ENCODE results near the gene RAB34.

Gene RAB34
- 3.4 to 5.9 reads per million in 2 donors for total RNA-seq

DNA sequence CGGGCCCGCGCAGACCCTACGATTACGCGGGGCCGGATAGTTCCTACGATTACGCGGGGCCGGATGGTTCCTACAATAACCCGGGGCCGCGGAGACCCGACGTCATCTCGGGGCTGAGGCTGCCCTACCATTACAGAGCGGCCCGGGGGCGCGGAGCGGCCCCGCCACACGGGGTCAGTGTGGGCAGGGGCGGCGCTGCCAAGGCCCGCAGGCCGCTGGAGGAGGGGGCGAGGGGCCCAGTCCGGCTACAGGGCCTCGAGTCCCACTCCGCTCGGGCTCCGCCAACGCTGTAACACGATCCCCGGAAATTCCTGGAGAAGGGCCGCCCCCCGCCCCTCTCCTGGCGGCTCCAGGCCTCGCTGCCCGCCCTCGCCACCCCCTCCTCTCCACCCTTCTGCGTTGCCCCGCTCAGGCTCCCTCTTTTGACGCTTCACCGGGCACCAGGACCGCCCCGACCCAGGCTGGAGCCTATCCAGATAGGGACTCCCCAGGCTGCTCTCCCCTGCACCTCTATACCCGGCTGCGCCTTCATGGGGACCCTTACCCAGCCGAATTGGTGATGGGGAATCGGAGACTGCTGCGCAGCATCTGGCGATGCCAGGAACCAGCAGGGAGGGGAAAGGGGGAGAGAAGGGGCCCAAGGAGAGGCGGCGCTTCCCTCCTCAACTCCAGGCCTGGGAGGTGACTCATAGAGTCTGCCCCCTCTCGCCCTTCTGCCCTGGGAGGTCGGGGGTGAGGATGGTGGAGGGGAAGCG, at the start of gene RAB34:
Gene RAB34 (minus strand): TSS at position 291 of the 755 bp plus-strand sequence. CDS start 602 bp downstream, outside the sequence.
- no peak for DNase-seq

DNA sequence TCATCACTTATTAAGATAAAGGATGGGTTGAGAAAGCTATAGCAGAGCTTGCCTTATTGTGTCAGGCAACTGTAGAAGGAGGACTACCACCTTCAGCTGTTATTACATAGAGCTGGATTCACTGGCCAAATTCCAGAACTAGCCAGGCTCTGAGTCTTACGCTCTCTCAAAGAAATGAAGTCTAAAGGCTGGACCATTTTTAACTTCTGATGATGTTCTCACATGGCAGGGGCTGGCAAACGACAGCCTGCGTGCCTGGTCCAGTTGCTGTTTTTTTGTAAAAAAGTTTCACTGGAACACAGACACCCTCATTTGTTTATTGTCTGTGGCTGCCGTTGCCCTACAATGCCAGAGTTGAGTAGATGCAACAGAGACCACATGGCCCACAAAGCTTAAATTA, 47.4 kb upstream of the RAB34 start:
- DNase-seq: no peak

DNA sequence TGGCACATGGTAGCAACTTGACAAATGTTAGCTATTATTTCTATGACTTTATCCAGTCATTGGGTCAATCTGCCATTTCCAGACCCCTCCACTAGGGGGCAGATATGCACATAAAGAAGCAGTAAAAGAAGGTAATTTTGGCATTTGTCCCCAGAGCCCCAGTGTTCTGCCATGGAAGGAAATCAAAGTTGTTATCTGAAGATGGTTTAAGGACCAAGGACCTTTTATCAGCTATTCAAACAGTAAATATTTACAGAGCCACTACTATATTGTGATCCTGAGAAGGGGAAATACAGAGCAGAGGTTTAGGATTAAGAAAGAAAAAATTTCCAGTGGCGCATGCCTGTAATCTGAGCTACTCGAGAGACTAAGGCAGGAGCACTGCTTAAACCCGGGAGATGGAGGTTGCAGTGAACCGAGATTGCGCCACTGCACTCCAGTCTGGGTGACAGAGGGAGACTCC, 46.2 kb upstream of the RAB34 start:
- DNase-seq: peak; percentile 70

DNA sequence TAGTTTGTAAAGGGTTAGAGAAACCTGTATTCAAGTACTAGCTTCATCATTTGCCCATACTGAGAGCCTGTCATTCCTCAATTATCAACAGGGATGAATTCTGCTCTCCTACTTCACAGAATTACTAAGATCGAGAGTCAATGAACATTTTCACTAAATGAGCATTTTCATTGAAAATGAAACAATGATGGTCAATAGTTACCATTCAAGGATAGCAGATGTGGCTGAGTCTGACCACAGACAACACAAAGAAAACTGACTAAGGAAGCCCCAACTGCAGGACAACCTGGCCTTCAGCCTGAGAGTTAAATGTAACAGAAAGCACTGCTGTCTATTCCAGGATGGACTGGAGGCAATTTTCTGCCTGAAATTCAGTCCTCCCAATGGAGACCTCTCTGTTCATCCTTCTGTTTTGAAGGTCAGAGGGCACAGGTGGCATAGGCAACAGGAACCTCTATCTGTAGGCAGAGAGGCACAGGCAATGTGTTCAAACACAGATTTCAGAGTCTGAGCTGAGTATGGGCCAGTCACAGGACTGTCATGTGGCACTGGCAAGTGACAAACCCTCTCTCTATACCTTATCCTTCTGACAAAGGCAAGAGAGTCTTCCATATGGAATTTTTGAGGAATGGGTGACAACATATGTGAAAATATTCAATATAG, 45.6 kb upstream of the RAB34 start:
- DNase-seq: no peak

- DNase-seq: no peak
Measured at GRCh38 chr17:28760601-28761562, 43.2 kb upstream of the RAB34 start.

GRCh38 chr17:28759256-28759865, 41.7 kb upstream of the RAB34 start:
- no peak for DNase-seq

DNA sequence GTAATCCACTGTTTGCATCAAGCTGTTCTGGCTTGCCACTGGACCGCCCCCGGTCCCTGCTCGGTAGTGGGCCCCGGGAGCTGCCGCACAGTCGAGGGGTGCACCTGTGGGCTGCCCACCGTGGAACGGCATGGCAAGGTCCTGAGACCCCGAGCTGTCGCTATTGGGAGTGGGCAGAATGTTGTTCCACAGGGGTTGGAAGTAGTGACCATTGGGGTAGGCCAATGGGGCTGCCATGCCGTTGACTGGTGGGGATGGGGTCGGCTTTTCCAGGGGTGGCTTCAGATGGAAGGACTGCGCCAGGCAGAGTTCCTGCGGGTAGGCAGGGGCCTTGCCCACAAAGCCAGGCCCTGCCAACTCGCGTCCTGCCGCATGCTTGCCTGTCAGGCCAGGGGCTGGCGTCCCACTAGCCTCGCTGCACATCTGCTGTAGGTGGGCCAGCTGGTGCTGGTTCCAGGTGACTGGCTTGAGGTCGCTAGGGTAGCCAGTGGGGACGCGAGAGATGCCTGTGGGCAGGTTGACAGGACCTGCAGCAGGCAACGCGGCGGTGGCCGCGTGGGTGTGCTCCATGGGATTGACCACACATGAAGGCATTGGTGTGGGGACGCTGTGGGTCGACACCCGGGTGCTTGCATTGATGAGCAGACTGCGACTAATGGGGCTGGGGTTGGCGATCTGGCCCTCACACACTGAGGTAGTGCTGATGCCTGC, 40.9 kb upstream of the RAB34 start:
- no peak for DNase-seq

GRCh38 chr17:28756049-28756804, 38.6 kb upstream of the RAB34 start:
- DNase-seq: no peak

DNA sequence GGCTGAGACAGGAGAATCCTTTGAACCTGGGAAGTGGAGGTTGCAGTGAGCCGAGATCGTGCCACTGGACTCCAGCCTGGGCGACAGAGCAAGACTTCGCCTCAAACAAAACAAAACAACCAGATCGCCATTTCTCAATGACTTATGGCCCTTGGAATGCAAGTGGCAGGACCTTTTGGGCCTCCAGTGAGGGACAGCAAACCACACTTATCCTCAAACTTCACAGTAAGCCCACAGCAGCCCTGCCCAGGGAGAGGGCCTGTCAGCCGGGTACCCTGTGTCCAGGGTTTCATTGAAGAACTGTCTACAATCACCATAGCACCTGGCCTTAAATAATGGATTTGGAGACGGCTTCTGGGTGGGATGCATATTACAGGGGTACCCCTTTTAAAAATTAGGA, 37.8 kb upstream of the RAB34 start:
- no peak for DNase-seq

DNA sequence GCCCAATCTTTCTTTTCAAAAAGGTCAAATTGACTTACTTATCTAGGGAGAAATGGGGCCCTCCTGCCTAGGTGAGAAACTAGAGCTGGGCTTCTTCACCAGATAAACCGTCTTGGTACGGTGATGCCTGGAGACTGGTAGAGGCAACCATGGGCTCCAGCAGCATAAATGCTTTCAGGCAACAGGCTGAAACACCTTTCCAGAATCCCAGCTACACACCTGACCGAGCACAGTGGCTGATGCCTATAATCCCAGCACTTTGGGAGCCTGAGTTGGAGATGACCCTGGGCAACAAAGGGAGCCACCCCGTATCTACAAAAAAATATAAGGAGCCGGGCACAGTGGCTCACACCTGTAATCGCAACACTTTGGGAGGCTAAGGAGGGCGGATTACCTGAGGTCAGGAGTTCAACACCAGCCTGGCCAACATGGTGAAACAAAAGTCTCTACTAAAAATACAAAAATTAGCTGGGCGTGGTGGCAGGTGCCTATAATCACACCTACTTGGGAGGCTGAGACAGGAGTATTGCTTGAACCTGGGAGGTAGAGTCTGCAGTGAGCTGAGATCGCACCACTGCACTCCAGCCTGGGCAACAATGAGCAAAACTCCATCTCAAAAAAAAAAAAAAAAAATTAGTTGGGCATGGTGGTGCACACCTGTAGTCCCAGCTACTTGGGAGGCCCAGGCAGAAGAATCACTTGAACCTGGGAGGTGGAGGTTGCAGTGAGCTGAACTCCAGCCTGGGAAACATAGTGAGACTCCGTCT, 34.1 kb upstream of the RAB34 start:
- no peak for DNase-seq

GRCh38 chr17:28750178-28751047, 32.7 kb upstream of the RAB34 start:
- peak; percentile 87 for DNase-seq

- DNase-seq: no peak
Measured at GRCh38 chr17:28749516-28750177, 32.0 kb upstream of the RAB34 start.

DNA sequence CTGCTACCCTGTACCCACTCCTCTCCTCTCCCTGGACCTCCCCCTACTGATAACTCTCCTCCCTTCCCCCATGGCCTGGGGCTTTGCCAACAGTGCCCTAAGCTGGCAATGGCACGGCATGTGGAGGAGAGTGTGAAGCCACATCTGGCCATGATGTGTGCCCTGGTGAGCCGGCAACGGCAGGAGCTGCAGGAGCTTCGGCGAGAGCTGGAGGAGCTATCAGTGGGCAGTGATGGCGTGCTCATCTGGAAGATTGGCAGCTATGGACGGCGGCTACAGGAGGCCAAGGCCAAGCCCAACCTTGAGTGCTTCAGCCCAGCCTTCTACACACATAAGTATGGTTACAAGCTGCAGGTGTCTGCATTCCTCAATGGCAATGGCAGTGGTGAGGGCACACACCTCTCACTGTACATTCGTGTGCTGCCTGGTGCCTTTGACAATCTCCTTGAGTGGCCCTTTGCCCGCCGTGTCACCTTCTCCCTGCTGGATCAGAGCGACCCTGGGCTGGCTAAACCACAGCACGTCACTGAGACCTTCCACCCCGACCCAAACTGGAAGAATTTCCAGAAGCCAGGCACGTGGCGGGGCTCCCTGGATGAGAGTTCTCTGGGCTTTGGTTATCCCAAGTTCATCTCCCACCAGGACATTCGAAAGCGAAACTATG, 31.3 kb upstream of the RAB34 start:
- DNase-seq: no peak

- no peak for DNase-seq
Measured at GRCh38 chr17:28747801-28748750, 30.4 kb upstream of the RAB34 start.

DNA sequence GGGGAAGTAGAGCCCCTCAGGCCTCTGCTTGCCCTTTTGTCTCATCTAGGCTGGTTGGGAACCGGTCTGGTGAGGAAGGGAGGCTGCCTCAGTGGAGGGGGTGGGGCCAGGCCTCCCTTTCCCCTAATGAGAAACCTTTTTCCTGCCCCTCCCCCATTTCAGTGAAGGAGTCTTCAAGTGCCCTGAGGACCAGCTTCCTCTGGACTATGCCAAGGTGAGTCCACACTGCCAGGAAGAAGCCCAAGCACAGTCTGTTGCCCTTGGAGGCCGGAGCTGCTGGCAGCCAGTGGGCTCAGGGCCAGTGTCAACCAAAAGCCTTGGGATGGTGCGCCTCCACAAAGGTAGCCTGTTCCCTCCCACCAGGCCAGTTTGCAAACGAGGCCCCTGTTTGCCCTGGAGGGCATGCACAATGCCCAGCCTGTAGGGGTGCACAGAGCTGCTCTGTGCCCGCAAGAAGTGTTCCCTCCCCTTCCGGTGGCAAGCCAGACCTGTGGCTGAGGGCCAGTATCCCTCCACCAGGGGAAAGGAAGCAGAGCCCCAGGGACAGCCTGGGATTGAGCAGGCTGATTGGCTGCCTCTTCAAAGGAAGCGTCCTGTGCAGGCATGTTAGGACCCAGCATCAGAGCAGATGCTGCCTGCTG, 29.5 kb upstream of the RAB34 start:
- no peak for DNase-seq

- DNase-seq: no peak
Measured at GRCh38 chr17:28746611-28747050, 29.0 kb upstream of the RAB34 start.
